Spleen (tissue), 11 donors: ENCODE results near the gene SEL1L3. TPM values are rescaled to one million over a fixed set of nuclear protein-coding genes. Genes with fewer than 3 reads are reported as not detected.
A peak's percentile ranks its signal among the peaks of the same experiment; 100 is the strongest.

Source experiments
- DNase-seq: peaks from one replicate; pipeline ENCODE4 v3.0.0-alpha.2; 2020
- H3K27ac ChIP-seq, 8 donors: fragments of 200-600 bp; sonication (generic) in 7 of 8; 1 replicate in 4 of 8; 2 replicates in 4 of 8; pipeline versions ENCODE4 v1.5.0 to v1.8.0; 2016 to 2021; ENCODE audit warnings: inconsistent platforms in 4 of 8, mild to moderate bottlenecking in 4 of 8, moderate library complexity in 1 of 8
- H3K27me3 ChIP-seq, 7 donors: fragments of 200-600 bp; sonication (generic) in 6 of 7; replicated peaks in 1 of 7; 1 replicate in 4 of 7; 2 replicates in 3 of 7; pipeline versions ENCODE4 v1.5.0 to v1.8.0; 2016 to 2021; ENCODE audit warnings: inconsistent platforms in 3 of 7, mild to moderate bottlenecking in 1 of 7
- H3K36me3 ChIP-seq, 6 donors: fragments of 200-600 bp; sonication (generic) in 5 of 6; 1 replicate in 4 of 6; 2 replicates in 2 of 6; pipeline versions ENCODE4 v1.5.0 to v1.8.0; 2016 to 2021; ENCODE audit warnings: inconsistent platforms in 2 of 6
- H3K4me1 ChIP-seq, 6 donors: fragments of 200-600 bp; sonication (generic) in 5 of 6; 1 replicate in 3 of 6; 2 replicates in 3 of 6; pipeline versions ENCODE4 v1.5.0 to v1.8.0; 2016 to 2021; ENCODE audit warnings: inconsistent platforms in 3 of 6
- H3K4me3 ChIP-seq, 8 donors: fragments of 200-600 bp; sonication (generic) in 7 of 8; 1 replicate in 4 of 8; 2 replicates in 4 of 8; pipeline versions ENCODE4 v1.5.0 to v1.8.0; 2016 to 2021; ENCODE audit warnings: inconsistent platforms in 4 of 8, mild to moderate bottlenecking in 4 of 8, moderate library complexity in 2 of 8
- H3K9me3 ChIP-seq, 8 donors: fragments of 200-600 bp; sonication (generic) in 7 of 8; 1 replicate in 4 of 8; 2 replicates in 4 of 8; pipeline versions ENCODE4 v1.5.0 to v1.8.0; 2016 to 2021; ENCODE audit warnings: inconsistent platforms in 4 of 8
- POLR2A ChIP-seq, 3 donors: fragments of 450-650 bp; IDR thresholded peaks; one replicate each; pipeline ENCODE4 v1.5.1; 2017; ENCODE audit warnings: antibody characterized with exemption in 3 of 3, mild to moderate bottlenecking in 1 of 3
- POLR2AphosphoS5 ChIP-seq, 3 donors: sonication (generic); formaldehyde crosslinking; IDR thresholded peaks; one replicate each; pipeline ENCODE4 v1.5.1; 2017; ENCODE audit warnings: antibody characterized with exemption in 3 of 3
- WGBS, 5 donors: extraction: QIAGEN DNeasy Blood & Tissue Kit in 3 of 5; methylation state at CpG; one replicate each; pipeline versions ENCODE4 v1.1.5 to v1.1.7; 2013 to 2018; 5-methylcytosine and 5-hydroxymethylcytosine counted together
- intact Hi-C: fragments of 100-400 bp; cut with DNase I; formaldehyde crosslinking; loops from one replicate; pipeline ENCODE4 v1.15.0; 2023; ENCODE audit warnings: low total_unique reads
- polyA plus RNA-seq, 3 donors: library from polyadenylated mRNA; stranded (reverse); fragments of 200-250 nt; gene quantifications; one replicate each; pipeline ENCODE4 v1.2.1, GENCODE V29; 2013
- total RNA-seq, 7 donors: library from RNA; depleted of rRNA in 3 of 7; stranded (reverse); fragments of >200 nt in 3 of 7; fragmentation: NEBNext Ultra II Directional in 4 of 7; extraction: Animal tissue kit (Norgen Biotek cat#: 25700) in 4 of 7; gene quantifications; one replicate each; pipeline versions ENCODE4 v1.1.0 to v1.2.1, GENCODE V29; 2016 to 2021
- TF ChIP-seq, protein P1 (sequence below), 11 experiments: fragments of 200-600 bp in 7 of 11; fragments of 450-650 bp in 4 of 11; sonication (generic) in 4 of 11; IDR thresholded peaks in 8 of 11; conservative IDR thresholded peaks in 3 of 11; 1 replicate in 7 of 11; 2 replicates in 4 of 11; pipeline versions ENCODE4 v1.4.0 to v1.8.0; 2016 to 2021; ENCODE audit warnings: antibody characterized with exemption in 11 of 11, inconsistent platforms in 4 of 11, mild to moderate bottlenecking in 1 of 11
- donor health status: healthy with polysubstance abuse.
- donor health status: DM: no; HTN: no; CAD: no; lungs with moderate emphysema.
- donor health status: DM: no; HTN: no; CAD: no.
- donor health status: Bipolar disorder and iron deficiency.
- donor health status: healthy.
- donor health status: DM: no; HTN: no; CAD: no.
- donor health status: DM: yes; HTN: yes; CAD: no.

The SEL1L3 gene
- total and polyA plus RNA-seq, 10 donors = 59.0 to 319 (median 127) TPM

DNA sequence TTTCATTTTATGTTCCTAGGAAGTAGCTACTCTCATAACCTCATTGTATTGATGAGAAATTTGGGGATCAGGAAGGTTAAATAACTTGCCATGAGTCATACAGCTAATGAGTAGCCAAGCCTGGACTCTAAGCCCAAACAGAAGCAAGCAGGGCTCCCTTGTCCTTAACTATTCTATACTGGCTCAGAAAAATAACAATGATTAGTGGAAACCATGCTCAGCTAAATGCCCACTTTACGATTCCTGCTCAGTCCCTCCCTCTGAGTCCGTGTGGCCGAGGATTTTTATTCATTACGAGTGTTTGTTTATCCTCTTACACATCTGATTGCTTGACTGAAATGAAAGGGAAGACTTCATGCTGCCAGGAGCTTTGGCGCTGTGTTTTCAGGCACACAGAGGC is 106.3 kb downstream of the SEL1L3 start:
- Histone ChIP-seq H3K4me1 (no peaks in the 10 kb centered on the region), H3K27me3 (no peaks in the 10 kb centered on the region), H3K27ac (no peak overlapping the region), H3K9me3 (no peaks in the 10 kb centered on the region), H3K4me3 (no peak overlapping the region), H3K36me3 (peaks cover 3 to 99% (median 62%) of the 10 kb centered on the region in 6 donors)
- DNase-seq = no peak
- TF ChIP-seq, protein P1, sequence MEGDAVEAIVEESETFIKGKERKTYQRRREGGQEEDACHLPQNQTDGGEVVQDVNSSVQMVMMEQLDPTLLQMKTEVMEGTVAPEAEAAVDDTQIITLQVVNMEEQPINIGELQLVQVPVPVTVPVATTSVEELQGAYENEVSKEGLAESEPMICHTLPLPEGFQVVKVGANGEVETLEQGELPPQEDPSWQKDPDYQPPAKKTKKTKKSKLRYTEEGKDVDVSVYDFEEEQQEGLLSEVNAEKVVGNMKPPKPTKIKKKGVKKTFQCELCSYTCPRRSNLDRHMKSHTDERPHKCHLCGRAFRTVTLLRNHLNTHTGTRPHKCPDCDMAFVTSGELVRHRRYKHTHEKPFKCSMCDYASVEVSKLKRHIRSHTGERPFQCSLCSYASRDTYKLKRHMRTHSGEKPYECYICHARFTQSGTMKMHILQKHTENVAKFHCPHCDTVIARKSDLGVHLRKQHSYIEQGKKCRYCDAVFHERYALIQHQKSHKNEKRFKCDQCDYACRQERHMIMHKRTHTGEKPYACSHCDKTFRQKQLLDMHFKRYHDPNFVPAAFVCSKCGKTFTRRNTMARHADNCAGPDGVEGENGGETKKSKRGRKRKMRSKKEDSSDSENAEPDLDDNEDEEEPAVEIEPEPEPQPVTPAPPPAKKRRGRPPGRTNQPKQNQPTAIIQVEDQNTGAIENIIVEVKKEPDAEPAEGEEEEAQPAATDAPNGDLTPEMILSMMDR (IDR thresholded peaks at IDR 0.05 in 8 of 11, conservative IDR thresholded peaks at IDR 0.05 in 3 of 11) = no peak
- TF ChIP-seq POLR2AphosphoS5 (IDR thresholded peaks at IDR 0.05) (no peak), POLR2A (IDR thresholded peaks at IDR 0.05) (no peak)
- WGBS, 5 donors = 94 to 98% (median 95%) methylated on average over 5 of the region's 5 CpGs
- intact Hi-C loops = no loop called here

DNA sequence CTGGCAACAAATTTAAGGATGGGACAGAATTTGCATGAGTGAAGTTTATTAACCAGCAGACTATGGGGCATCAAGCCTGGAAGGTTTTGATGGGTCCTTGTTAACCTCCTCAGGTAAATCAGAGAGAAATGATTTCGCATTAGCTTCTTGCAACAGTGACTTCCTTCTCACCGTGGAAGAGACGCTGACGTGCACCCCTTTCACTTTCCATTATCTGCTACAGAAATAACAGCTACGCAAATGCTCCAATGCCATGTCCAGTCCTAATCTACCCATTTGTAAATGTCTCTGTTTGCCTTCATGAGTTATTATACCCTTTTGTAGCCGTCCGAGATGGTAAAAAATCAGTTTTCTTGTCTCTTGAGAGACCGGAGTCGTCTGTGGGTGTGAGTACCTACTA is 106.9 kb downstream of the SEL1L3 start:
- no peaks in the 10 kb centered on the region for H3K27me3 ChIP-seq
- WGBS, 5 donors = 74 to 90% (median 82%) methylated on average over 9 of the region's 9 CpGs
- no peaks in the 10 kb centered on the region for H3K9me3 ChIP-seq
- no peak overlapping the region for H3K4me3 ChIP-seq
- TF ChIP-seq POLR2AphosphoS5 (IDR thresholded peaks at IDR 0.05) (no peak), POLR2A (IDR thresholded peaks at IDR 0.05) (no peak)
- TF ChIP-seq, protein P1 (IDR thresholded peaks at IDR 0.05 in 8 of 11, conservative IDR thresholded peaks at IDR 0.05 in 3 of 11) = no peak
- H3K27ac ChIP-seq = no peak overlapping the region
- intact Hi-C loops = no loop called here
- H3K4me1 ChIP-seq = no peaks in the 10 kb centered on the region
- DNase-seq = no peak
- peaks cover 3 to 99% (median 56%) of the 10 kb centered on the region in 6 donors for H3K36me3 ChIP-seq

DNA sequence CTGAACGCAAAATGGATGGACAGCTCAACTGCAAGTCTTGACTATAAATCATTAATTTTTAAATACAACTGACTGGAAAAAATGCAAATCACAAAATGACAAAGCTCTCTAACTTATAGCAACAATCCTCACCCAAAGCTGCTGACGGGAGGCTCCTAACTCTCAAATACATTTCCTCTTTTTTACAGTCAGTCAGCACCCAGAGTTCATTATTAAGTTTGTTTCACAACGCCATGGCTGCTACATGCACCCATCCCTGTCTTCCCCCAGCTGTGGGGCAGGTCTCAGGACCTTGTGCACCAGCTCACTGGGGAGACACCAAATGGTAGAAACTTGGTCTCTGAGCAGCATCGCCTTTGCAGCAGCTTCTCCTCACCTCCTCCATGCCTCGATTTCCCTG is 109.5 kb downstream of the SEL1L3 start:
- no peak for DNase-seq
- intact Hi-C loops = no loop called here
- TF ChIP-seq, protein P1 (IDR thresholded peaks at IDR 0.05 in 8 of 11, conservative IDR thresholded peaks at IDR 0.05 in 3 of 11) = no peak
- no peak for TF ChIP-seq POLR2AphosphoS5 (IDR thresholded peaks at IDR 0.05)
- TF ChIP-seq POLR2A (IDR thresholded peaks at IDR 0.05) = no peak
- peaks cover 0 to 98% (median 33%) of the 10 kb centered on the region in 6 donors for H3K36me3 ChIP-seq
- 78 to 96% (median 86%) methylated on average over 5 of the region's 5 CpGs for WGBS, 5 donors
- no peaks in the 10 kb centered on the region for H3K9me3 ChIP-seq
- H3K27ac ChIP-seq = peak overlapping the region in 2 of 8 donors; percentile 19 to 42
- no peaks in the 10 kb centered on the region for H3K4me1 ChIP-seq
- no peaks in the 10 kb centered on the region for H3K27me3 ChIP-seq
- no peak overlapping the region for H3K4me3 ChIP-seq

DNA sequence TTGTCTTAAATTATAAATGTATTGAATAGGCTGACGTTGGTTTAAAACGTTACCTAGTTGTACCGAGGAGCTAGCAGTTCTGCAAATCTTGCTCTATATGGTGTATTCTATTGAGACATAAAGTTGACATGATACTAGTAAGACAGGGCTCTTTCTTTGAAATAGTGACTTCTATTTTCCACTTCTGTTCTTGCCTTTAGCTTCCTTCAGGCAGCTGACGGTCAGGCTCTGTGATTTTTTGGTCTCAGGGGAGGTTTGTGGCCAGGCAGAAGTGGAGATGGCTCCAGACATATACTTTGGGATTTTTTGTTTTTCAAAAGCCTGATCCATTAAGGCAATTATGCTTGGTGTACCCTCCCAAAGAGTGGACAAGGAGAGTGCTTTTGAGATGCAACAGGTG is 111.9 kb downstream of the SEL1L3 start:
- no peak overlapping the region for H3K27ac ChIP-seq
- 76 to 89% (median 80%) methylated on average over 4 of the region's 4 CpGs for whole genome bisulfite sequencing, 5 donors
- intact Hi-C loops = no loop called here
- H3K27me3 ChIP-seq = no peaks in the 10 kb centered on the region
- H3K9me3 ChIP-seq = no peaks in the 10 kb centered on the region
- TF ChIP-seq POLR2A (IDR thresholded peaks at IDR 0.05) = no peak
- TF ChIP-seq POLR2AphosphoS5 (IDR thresholded peaks at IDR 0.05) = no peak
- H3K4me3 ChIP-seq = no peak overlapping the region
- H3K4me1 ChIP-seq = no peaks in the 10 kb centered on the region
- no peak for DNase-seq
- H3K36me3 ChIP-seq = peaks cover 0 to 96% (median 17%) of the 10 kb centered on the region in 6 donors
